CD14-positive monocyte (primary cell): ENCODE measurements around the gene ACBD5. TPM values are rescaled to one million over a fixed set of nuclear protein-coding genes. Genes with fewer than 3 reads are reported as not detected.
A peak's percentile ranks its signal among the peaks of the same experiment; 100 is the strongest.

Experiments
- DNase-seq, 3 donors: peaks; one replicate each; pipeline ENCODE4 v3.0.0-alpha.2; 2011 to 2022
- H2AFZ ChIP-seq: 2 replicates; pipeline ENCODE4 v1.6.0; 2012; ENCODE audit warnings: mild to moderate bottlenecking, low read depth, low read length, inconsistent platforms; ENCODE audit not compliant: insufficient read depth, poor library complexity, severe bottlenecking
- H3K27ac ChIP-seq, 2 donors: 1 replicate in 1 of 2; 2 replicates in 1 of 2; pipeline ENCODE4 v1.5.1; 2012 to 2013; ENCODE audit warnings: low read length in 2 of 2, control low read depth in 1 of 2, inconsistent platforms in 1 of 2, low read depth in 1 of 2, mild to moderate bottlenecking in 1 of 2
- H3K27me3 ChIP-seq, 2 donors: one replicate each; pipeline versions ENCODE4 v1.6.0 to v1.6.1; 2011 to 2013; ENCODE audit warnings: low read length in 2 of 2; ENCODE audit not compliant: control insufficient read depth in 2 of 2, insufficient read depth in 2 of 2
- H3K36me3 ChIP-seq, 2 donors: replicated peaks in 1 of 2; 1 replicate in 1 of 2; 2 replicates in 1 of 2; pipeline versions ENCODE4 v1.5.1 to v1.6.1; 2012 to 2013; ENCODE audit warnings: low read length in 2 of 2, control low read depth in 1 of 2, inconsistent platforms in 1 of 2, mild to moderate bottlenecking in 1 of 2; ENCODE audit not compliant: insufficient read depth in 2 of 2, control insufficient read depth in 1 of 2
- H3K4me1 ChIP-seq, 2 donors: 1 replicate in 1 of 2; 2 replicates in 1 of 2; pipeline versions ENCODE4 v1.5.1 to v1.6.1; 2012 to 2013; ENCODE audit warnings: low read length in 2 of 2, control low read depth in 1 of 2, inconsistent platforms in 1 of 2, mild to moderate bottlenecking in 1 of 2, moderate library complexity in 1 of 2; ENCODE audit not compliant: insufficient read depth in 2 of 2, control insufficient read depth in 1 of 2
- H3K4me2 ChIP-seq: replicated peaks from 2 replicates; pipeline ENCODE3; 2012; ENCODE audit warnings: low read length, moderate library complexity, mild to moderate bottlenecking; ENCODE audit not compliant: poor library complexity, severe bottlenecking; ENCODE audit errors: extremely low read depth
- H3K4me3 ChIP-seq, 3 experiments: fragments of 200-600 bp in 1 of 3; sonication (generic) in 1 of 3; replicated peaks in 1 of 3; 1 replicate in 2 of 3; 2 replicates in 1 of 3; pipeline ENCODE4 v1.5.1; 2011 to 2013; ENCODE audit warnings: low read length in 3 of 3, mild to moderate bottlenecking in 3 of 3, control low read depth in 2 of 3, low read depth in 2 of 3, inconsistent platforms in 1 of 3, moderate library complexity in 1 of 3
- H3K79me2 ChIP-seq: 2 replicates; pipeline ENCODE4 v1.6.0; 2012; ENCODE audit warnings: mild to moderate bottlenecking, control low read depth, inconsistent platforms, low read length, moderate library complexity; ENCODE audit not compliant: insufficient read depth
- H3K9ac ChIP-seq: 2 replicates; pipeline ENCODE4 v1.6.0; 2017; ENCODE audit warnings: low read length, mild to moderate bottlenecking; ENCODE audit not compliant: insufficient read depth, poor library complexity, severe bottlenecking
- H3K9me3 ChIP-seq, 2 donors: replicated peaks in 1 of 2; 1 replicate in 1 of 2; 2 replicates in 1 of 2; pipeline versions ENCODE4 v1.5.1 to v1.6.1; 2012 to 2013; ENCODE audit warnings: low read length in 2 of 2, control low read depth in 1 of 2; ENCODE audit not compliant: control insufficient read depth in 1 of 2, insufficient read depth in 1 of 2
- H4K20me1 ChIP-seq: 2 replicates; pipeline ENCODE4 v1.6.0; 2012; ENCODE audit warnings: mild to moderate bottlenecking, low read length, control low read depth, moderate library complexity; ENCODE audit not compliant: insufficient read depth
- H3K27ac Mint-ChIP-seq, 7 donors: one replicate each; pipeline ENCODE4 v1.8.0; 2020; ENCODE audit warnings: mild to moderate bottlenecking in 7 of 7, mixed read lengths in 7 of 7, moderate library complexity in 6 of 7, inconsistent platforms in 2 of 7
- H3K27me3 Mint-ChIP-seq, 3 donors: one replicate each; pipeline ENCODE4 v1.8.0; 2021 to 2022; ENCODE audit warnings: low read depth in 3 of 3, mild to moderate bottlenecking in 3 of 3, mixed read lengths in 3 of 3, moderate library complexity in 3 of 3, inconsistent platforms in 1 of 3
- H3K36me3 Mint-ChIP-seq, 2 donors: one replicate each; pipeline ENCODE4 v1.8.0; 2020; ENCODE audit warnings: mixed read lengths in 2 of 2, inconsistent platforms in 1 of 2, mild to moderate bottlenecking in 1 of 2
- H3K4me1 Mint-ChIP-seq: one replicate; pipeline ENCODE4 v1.8.0; 2020; ENCODE audit warnings: mild to moderate bottlenecking, mixed read lengths
- H3K4me3 Mint-ChIP-seq, 2 donors: one replicate each; pipeline ENCODE4 v1.8.0; 2020; ENCODE audit warnings: mild to moderate bottlenecking in 2 of 2, mixed read lengths in 2 of 2, moderate library complexity in 1 of 2
- H3K9me3 Mint-ChIP-seq, 7 donors: one replicate each; pipeline ENCODE4 v1.8.0; 2020 to 2022; ENCODE audit warnings: mixed read lengths in 7 of 7, mild to moderate bottlenecking in 6 of 7, moderate library complexity in 6 of 7, inconsistent platforms in 2 of 7
- CTCF ChIP-seq: fragments of 200-600 bp; IDR thresholded peaks from one replicate; pipeline ENCODE4 v1.8.0; 2022; ENCODE audit warnings: antibody characterized with exemption, mild to moderate bottlenecking
- WGBS: methylation state at CpG from one replicate; pipeline ENCODE4 v1.1.5; 2013; ENCODE audit warnings: missing lambda C conversion rate; ENCODE audit not compliant: insufficient coverage; 5-methylcytosine and 5-hydroxymethylcytosine counted together
- intact Hi-C, 2 donors: fragments of 100-400 bp; cut with micrococcal nuclease; formaldehyde crosslinking; loops; one replicate each; pipeline versions ENCODE4 v1.15.0 to v1.15.1; 2023
- polyA plus RNA-seq, 3 donors: library from polyadenylated mRNA; depleted of rRNA in 1 of 3; unstranded in 2 of 3; stranded (reverse) in 1 of 3; fragments of 300-500 nt in 2 of 3; fragments of >200 nt in 1 of 3; fragmentation: Illumina TruSeq in 2 of 3; gene quantifications; 1 replicate in 2 of 3; 2 replicates in 1 of 3; pipeline ENCODE4 v1.2.3, GENCODE V29; 2012 to 2021

Gene ACBD5
- polyA plus RNA-seq, 3 donors: 13.6 to 17.5 (median 15.5) TPM

- H3K4me2 ChIP-seq: no peak overlapping the region
- H3K4me3 ChIP-seq: no peak overlapping the region
- H3K36me3 ChIP-seq: no peaks in the 10 kb centered on the region
- Mint-ChIP-seq H3K27ac (no peak overlapping the region), H3K36me3 (no peaks in the 10 kb centered on the region), H3K27me3 (peaks cover 2 to 6% (median 2%) of the 10 kb centered on the region in 3 donors), H3K4me3 (no peak overlapping the region), H3K4me1 (peaks cover 12% of the 10 kb centered on the region), H3K9me3 (peaks cover 0 to 2% (median 0%) of the 10 kb centered on the region in 7 donors)
- WGBS: 100% methylated on average over 3 of the region's 5 CpGs
- H3K9me3 ChIP-seq: no peaks in the 10 kb centered on the region
- DNase-seq: no peak
- no peak overlapping the region for H2AFZ ChIP-seq
- no peak overlapping the region for H3K9ac ChIP-seq
- H3K79me2 ChIP-seq: no peaks in the 10 kb centered on the region
- H3K4me1 ChIP-seq: peaks cover 6 to 11% of the 10 kb centered on the region in 2 donors
- no peak for TF ChIP-seq CTCF
- H4K20me1 ChIP-seq: no peaks in the 10 kb centered on the region
- intact Hi-C loops: no loop called here
- H3K27ac ChIP-seq: no peak overlapping the region
- H3K27me3 ChIP-seq: no peaks in the 10 kb centered on the region
These were observed 6.4 kb upstream of the ACBD5 start for GRCh38 chr10:27247006-27247405.

- intact Hi-C loops: no loop called here
- H3K9me3 Mint-ChIP-seq: peaks cover 0 to 2% (median 0%) of the 10 kb centered on the region in 7 donors
- no peaks in the 10 kb centered on the region for H3K36me3 Mint-ChIP-seq
- no peak overlapping the region for H3K4me2 ChIP-seq
- H3K4me3 ChIP-seq: no peak overlapping the region
- WGBS: 100% methylated on average over 4 of the region's 11 CpGs
- peaks cover 16 to 20% of the 10 kb centered on the region in 2 donors for H3K4me1 ChIP-seq
- peaks cover 6% of the 10 kb centered on the region for H3K79me2 ChIP-seq
- H3K27me3 Mint-ChIP-seq: peaks cover 0 to 4% (median 2%) of the 10 kb centered on the region in 3 donors
- H3K4me3 Mint-ChIP-seq: no peak overlapping the region
- no peak for TF ChIP-seq CTCF
- no peaks in the 10 kb centered on the region for H3K27me3 ChIP-seq
- H4K20me1 ChIP-seq: no peaks in the 10 kb centered on the region
- no peaks in the 10 kb centered on the region for H3K9me3 ChIP-seq
- H3K9ac ChIP-seq: no peak overlapping the region
- H2AFZ ChIP-seq: no peak overlapping the region
- H3K27ac ChIP-seq: no peak overlapping the region
- no peak for DNase-seq
- no peaks in the 10 kb centered on the region for H3K36me3 ChIP-seq
- peak overlapping the region in 1 of 7 donors; percentile 60 for H3K27ac Mint-ChIP-seq
- H3K4me1 Mint-ChIP-seq: peaks cover 16% of the 10 kb centered on the region
These were observed 5.2 kb upstream of the ACBD5 start for GRCh38 chr10:27245836-27246235.
